NCI-H1048 (cell line): Measurements from ENCODE around the gene DSE.

ENCODE experiments used
- DNase-seq: peaks from one replicate; lab custom pipeline; 2025; lab: John Stamatoyannopoulos, UW

The DSE gene

DNA sequence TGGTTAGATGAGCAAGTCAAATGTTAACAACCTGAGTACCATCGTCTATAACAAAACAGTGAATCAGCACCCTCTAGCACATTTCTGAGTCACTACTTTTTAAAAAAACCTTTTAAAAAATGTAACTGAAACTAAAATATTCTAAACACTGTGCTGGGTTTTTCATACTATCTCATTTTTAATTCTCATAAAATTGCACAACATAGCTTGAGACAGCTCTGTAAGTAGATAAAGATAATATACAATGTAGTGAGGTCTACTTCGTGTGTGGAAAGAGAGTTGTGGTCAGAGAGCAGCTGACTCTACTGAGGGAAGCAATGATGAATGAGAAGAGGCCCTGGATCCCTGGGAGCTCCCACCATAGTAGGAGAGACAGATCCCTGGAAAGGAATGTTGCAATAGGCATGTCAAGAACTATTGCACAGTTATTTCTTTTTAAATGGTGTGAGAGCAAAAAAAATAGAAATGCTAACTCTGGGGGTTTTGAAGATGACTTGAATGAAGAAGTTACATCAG is 76.8 kb downstream of the DSE start:
- DNase-seq, result no peak

- no peak for DNase-seq
Measured at GRCh38 chr6:116449565-116449964, 78.8 kb downstream of the DSE start.

DNA sequence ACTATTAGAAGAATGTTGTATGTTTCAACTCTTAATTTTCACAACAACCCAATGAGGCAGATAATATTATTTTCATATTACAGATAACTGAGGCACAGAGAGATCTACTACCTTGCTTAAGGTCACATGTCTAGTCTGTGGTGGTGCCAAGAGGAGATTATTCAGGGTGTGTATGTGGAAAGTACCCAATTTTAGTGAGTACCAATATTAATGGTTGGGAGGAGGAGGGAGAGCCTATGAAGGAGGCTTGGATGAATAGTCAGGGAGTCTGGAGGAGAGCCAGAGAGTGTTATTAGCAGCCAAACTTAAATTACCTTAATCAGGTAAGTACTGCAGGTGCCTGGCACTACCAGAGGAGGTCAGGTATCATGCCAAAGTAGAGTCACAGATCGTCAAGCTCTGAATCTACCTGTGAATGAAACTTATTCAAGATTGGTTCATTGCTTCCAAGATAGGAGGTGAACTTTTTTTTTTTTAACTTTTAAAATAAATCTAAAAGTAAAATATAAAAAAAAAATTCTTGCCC is 79.5 kb downstream of the DSE start:
- no peak for DNase-seq

- DNase-seq, result no peak
Measured at GRCh38 chr6:116450769-116451740, 80.3 kb downstream of the DSE start.

DNA sequence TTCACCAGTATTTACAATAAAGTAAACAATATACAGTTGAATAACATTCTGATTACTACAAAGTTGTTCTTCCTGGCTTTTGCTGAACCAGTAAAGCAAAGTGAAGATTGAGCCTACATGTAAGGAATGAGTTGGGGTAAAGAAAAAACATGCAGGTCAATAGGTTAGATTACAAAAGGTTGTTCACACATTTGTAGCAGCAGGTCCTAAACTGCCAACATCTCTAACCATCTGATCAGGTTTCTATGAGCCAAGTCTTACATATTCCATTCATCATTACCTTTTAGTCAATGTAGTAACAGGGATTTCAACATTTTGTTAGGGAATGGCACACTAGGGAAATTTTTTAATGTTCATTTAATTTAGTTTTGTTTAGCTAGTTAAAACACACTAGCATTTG is 81.2 kb downstream of the DSE start:
- DNase-seq, result no peak

DNA sequence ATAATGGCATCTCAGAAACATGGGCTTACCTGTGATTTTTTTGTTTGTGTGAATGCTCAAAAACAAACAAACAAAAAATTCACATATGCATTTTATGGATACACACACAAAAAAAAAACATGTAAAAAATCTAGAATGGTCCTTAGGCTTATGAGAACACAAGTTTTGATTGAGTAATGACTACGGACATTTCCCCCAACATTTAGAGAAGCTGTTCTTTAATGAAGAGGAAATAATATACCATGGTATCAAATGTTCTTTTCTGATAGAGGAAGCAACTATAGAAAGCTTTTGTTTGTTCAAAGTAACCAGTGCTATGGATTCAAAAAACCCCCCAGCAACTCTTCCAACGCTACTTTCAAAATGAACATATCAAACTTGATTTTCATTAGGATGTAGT is 81.8 kb downstream of the DSE start:
- no peak for DNase-seq

- no peak for DNase-seq
Measured at GRCh38 chr6:116456106-116456505, 85.4 kb downstream of the DSE start.

DNA sequence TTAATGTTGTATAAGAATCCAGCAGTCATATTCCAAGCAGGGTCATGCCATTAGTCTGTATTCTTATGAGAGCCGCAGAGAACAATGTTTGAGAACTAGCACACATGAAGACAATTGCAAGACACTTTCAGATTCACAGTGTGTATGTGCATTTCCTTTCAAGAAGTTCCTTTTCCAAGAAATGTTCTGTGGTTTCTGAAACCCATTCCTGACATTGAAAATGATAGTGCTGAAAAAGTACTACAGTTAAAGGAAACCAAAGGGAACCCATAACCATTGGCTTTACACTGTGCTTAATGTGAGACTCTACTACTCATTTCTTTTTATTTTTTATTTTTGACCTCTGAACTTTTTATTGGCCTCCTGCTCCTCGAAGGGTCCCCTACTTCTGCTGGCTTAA is 86.2 kb downstream of the DSE start:
- DNase-seq, result no peak

DNA sequence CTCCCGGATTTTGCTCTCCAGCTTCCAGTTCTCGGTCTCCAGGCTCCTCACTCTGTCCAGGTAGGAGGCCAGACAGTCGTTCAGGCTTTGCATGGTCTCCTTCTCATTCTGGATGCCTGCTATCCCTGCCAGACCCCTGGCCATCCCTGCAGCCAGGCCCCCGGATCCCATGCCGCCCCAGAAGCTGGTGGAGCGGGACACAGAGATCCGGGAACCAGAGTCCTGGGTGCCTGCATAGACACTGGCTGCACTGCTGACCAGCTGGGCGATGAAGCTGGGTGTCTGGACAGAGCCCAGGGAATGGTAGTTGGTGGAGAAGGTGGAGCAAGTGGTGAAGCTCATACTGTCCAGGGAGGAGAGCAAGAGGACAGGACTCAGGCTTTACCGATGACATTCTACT is 87.5 kb downstream of the DSE start:
- DNase-seq, result no peak

DNA sequence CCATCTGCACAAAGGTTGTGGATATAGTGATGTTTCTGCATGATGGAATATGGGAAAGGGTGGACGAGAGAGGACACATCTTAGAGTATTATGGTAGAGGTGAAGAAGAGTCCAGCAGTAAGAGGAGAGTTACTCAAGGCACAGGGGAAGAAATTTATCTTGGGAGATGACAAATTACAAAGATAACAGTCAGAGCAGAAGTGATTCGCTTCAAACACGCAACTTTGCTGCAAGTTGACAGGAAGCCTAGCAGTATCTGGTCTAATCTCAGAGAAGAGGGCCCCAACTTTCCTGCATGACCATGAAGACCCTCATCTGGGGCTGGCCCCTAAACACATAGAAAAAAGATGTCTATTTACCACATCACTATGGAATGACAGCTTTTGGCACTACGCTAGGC is 89.2 kb downstream of the DSE start:
- DNase-seq, result no peak

DNA sequence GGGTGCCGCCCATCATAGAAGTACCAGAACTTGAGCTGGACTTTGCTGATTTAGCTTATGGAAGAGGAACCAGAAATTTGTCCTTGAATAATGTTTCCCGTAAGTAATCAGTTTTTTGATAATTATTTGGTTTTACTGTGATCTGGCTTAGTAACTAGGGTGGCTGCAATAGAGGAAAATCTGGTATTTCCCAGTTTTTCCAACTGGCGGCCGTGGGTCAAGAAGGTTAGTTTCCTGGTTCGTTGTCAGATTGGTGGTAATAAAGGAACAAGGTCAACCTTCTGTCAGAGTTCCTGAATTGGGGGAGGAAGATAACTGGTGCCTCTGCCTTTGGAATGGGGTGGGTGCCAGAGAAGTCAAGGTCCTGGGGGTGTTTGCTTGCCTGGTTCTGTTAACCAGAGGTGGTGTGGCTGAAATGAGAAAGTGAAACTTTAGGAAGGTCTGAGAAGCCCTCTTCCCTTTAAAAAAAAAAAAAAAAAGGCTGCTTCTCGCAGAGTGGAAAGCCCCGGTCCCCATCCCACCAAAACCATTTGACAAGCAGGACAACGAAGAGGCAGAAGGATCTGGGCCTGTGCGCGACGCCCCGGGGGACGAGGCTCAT is 90.7 kb downstream of the DSE start, which contains the start of gene CALHM6:
Gene CALHM6 (plus strand): TSS at position 45 of the 601 bp plus-strand sequence. CDS start 555 bp downstream, at position 600.
- no peak for DNase-seq

DNA sequence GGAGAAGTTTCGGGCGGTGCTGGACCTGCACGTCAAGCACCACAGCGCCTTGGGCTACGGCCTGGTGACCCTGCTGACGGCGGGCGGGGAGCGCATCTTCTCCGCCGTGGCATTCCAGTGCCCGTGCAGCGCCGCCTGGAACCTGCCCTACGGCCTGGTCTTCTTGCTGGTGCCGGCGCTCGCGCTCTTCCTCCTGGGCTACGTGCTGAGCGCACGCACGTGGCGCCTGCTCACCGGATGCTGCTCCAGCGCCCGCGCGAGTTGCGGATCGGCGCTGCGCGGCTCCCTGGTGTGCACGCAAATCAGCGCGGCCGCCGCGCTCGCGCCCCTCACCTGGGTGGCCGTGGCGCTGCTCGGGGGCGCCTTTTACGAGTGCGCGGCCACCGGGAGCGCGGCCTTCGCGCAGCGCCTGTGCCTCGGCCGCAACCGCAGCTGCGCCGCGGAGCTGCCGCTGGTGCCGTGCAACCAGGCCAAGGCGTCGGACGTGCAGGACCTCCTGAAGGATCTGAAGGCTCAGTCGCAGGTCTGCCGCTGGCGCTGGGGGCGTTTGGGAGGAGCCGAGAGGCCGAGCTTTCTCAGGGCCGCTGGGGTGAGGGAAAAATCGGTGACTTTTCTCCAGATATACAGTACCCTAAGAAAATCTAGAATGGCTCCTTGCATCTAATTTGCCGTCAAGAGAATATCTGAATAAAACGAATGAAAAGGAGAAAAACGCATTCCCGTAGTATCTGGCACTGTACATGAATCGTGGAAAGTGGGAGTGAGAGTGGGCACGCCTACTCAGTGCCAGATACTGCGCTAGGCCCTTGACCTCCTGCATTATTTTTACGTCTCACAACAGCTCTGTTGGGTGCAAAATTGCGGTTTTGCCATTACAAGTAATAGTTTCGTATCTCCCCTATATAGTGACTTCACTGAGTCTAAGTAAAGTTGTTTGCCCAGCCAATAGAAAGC is 91.5 kb downstream of the DSE start:
- no peak for DNase-seq

- DNase-seq, result no peak
Measured at GRCh38 chr6:116463301-116463700, 92.6 kb downstream of the DSE start.

DNA sequence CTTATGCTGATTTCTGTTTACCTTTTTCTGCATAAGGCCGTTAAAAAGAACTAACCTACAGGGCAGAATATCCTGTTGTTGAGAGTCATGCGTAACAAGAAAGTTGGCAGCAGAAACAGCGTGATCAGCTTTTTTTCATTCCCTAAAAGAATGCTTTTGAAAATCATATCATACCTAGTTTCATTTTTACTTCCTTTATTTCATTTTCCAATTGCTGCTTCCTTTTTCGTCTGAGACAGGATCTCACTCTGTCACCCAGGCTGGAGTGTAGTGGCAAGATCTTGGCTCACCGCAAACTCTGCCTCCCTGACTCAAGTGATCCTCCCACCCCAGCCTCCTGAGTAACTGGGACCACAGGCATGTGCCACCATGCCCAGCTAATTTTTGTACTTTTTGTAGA is 94.5 kb downstream of the DSE start:
- DNase-seq, result no peak

GRCh38 chr6:116467096-116467495 is 96.3 kb downstream of the DSE start:
- no peak for DNase-seq

DNA sequence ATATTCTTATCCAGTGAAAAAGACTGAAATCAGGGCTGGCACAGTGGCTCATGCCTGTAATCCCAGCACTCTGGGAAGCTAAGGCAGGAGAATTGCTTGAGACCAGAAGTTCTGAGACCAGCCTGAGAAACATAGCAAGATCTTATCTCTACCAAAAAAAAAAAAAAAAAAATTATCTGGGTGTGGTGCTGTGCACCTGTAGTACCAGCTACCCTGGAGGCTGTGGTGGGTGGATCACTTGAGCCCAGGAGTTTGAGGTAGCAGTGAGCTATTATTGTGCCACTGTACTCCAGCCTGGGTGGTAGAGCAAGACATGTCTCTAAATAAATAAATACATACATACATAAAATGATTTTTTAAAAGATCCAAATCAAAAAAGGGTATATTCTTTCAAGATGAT is 96.8 kb downstream of the DSE start:
- DNase-seq, result no peak

- no peak for DNase-seq
Measured at GRCh38 chr6:116468293-116468692, 97.5 kb downstream of the DSE start.

GRCh38 chr6:116471531-116471930 is 100.8 kb downstream of the DSE start:
- DNase-seq, result no peak

- DNase-seq, result no peak
Measured at GRCh38 chr6:116472706-116473105, 102.0 kb downstream of the DSE start.

GRCh38 chr6:116475141-116475540 is 104.4 kb downstream of the DSE start:
- DNase-seq, result no peak

- DNase-seq, result no peak
Measured at GRCh38 chr6:116476002-116476678, 105.4 kb downstream of the DSE start.
